Activated CD4-positive, alpha-beta memory T cell treated with anti-CD3 and anti-CD28 coated beads for 36 hours (primary cell): ENCODE data around the gene ALPK3. TPM values are rescaled to one million over a fixed set of nuclear protein-coding genes. Genes with fewer than 3 reads are reported as not detected.

Source experiments
- CTCF ChIA-PET: fragments of 350-600 bp; sonication (Branson Sonifier 250); formaldehyde crosslinking; loops from one replicate; lab custom pipeline; 2021; ENCODE audit warnings: antibody characterized with exemption, inconsistent platforms; lab: Charles Lee
- POLR2A ChIA-PET: fragments of 350-600 bp; sonication (Branson Sonifier 250); formaldehyde crosslinking; loops from one replicate; lab custom pipeline; 2021; ENCODE audit warnings: antibody characterized with exemption; lab: Charles Lee
- DNase-seq: peaks from one replicate; pipeline ENCODE4 v3.0.0-alpha.2; 2020
- H3K27ac Mint-ChIP-seq: one replicate; pipeline ENCODE4 v1.8.0; 2021; ENCODE audit warnings: mixed read lengths
- H3K27me3 Mint-ChIP-seq: one replicate; pipeline ENCODE4 v1.8.0; 2021; ENCODE audit warnings: mixed read lengths
- H3K36me3 Mint-ChIP-seq: one replicate; pipeline ENCODE4 v1.8.0; 2021; ENCODE audit warnings: mixed read lengths
- H3K4me1 Mint-ChIP-seq: one replicate; pipeline ENCODE4 v1.8.0; 2021; ENCODE audit warnings: low read depth, mixed read lengths
- H3K4me3 Mint-ChIP-seq: one replicate; pipeline ENCODE4 v1.8.0; 2021; ENCODE audit warnings: mild to moderate bottlenecking, mixed read lengths
- H3K9me3 Mint-ChIP-seq: one replicate; pipeline ENCODE4 v1.8.0; 2021; ENCODE audit warnings: mixed read lengths
- intact Hi-C: fragments of 100-400 bp; cut with micrococcal nuclease; formaldehyde crosslinking; loops from one replicate; pipeline ENCODE4 v1.15.1; 2023
- total RNA-seq, 2 experiments: library from RNA; stranded (reverse); gene quantifications; one replicate each; pipeline ENCODE4 v1.2.3, GENCODE V29; 2021

The ALPK3 gene
- total RNA-seq, 2 experiments from 2014 or later, result 0.10 to 0.12 TPM

- Mint-ChIP-seq H3K9me3 (no peaks in the 10 kb centered on the region), H3K27me3 (no peaks in the 10 kb centered on the region), H3K27ac (no peak overlapping the region), H3K36me3 (no peaks in the 10 kb centered on the region), H3K4me3 (no peak overlapping the region), H3K4me1 (no peaks in the 10 kb centered on the region)
- intact Hi-C loops, result no loop called here
- CTCF ChIA-PET, result no interaction called here
- POLR2A ChIA-PET, result no interaction called here
- no peak for DNase-seq
These were observed 11.1 kb downstream of the ALPK3 start for GRCh38 chr15:84828086-84828908.

DNA sequence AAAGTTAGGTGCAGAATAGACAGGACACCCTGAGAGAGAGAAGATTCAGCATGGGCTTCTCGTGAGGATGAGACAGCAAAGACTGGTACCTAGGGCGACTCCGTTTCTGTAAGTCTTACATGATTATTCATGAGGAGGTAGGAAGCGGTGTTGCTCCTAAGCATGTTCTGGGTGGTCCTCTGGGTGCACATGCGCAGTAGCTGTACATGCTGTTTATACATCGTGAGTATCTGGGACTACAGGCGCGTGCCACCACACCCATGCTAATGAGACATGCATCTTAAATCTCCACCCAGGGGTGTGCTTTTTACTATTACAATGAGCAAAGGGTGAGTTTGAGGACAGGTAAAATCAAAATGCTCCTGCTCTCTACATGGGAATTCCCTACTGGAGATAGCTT lies 12.3 kb downstream of the ALPK3 start:
- Mint-ChIP-seq H3K27ac (no peak overlapping the region), H3K27me3 (no peaks in the 10 kb centered on the region), H3K36me3 (no peaks in the 10 kb centered on the region), H3K9me3 (no peaks in the 10 kb centered on the region), H3K4me3 (no peak overlapping the region), H3K4me1 (no peaks in the 10 kb centered on the region)
- POLR2A ChIA-PET, result no interaction called here
- CTCF ChIA-PET, result no interaction called here
- intact Hi-C loops, result no loop called here
- no peak for DNase-seq

- ChIA-PET POLR2A (no interaction called here), CTCF (no interaction called here)
- Mint-ChIP-seq H3K27me3 (no peaks in the 10 kb centered on the region), H3K4me1 (no peaks in the 10 kb centered on the region), H3K27ac (no peak overlapping the region), H3K4me3 (no peak overlapping the region), H3K9me3 (no peaks in the 10 kb centered on the region), H3K36me3 (no peaks in the 10 kb centered on the region)
- no peak for DNase-seq
- intact Hi-C loops, result no loop called here
These were observed 12.9 kb downstream of the ALPK3 start for GRCh38 chr15:84830036-84830435.

- Mint-ChIP-seq H3K4me3 (no peak overlapping the region), H3K9me3 (no peaks in the 10 kb centered on the region), H3K27me3 (no peaks in the 10 kb centered on the region), H3K4me1 (no peaks in the 10 kb centered on the region), H3K27ac (no peak overlapping the region), H3K36me3 (no peaks in the 10 kb centered on the region)
- intact Hi-C loops, result no loop called here
- ChIA-PET CTCF (no interaction called here), POLR2A (no interaction called here)
- no peak for DNase-seq
These were observed 13.9 kb downstream of the ALPK3 start for GRCh38 chr15:84831028-84831427.

DNA sequence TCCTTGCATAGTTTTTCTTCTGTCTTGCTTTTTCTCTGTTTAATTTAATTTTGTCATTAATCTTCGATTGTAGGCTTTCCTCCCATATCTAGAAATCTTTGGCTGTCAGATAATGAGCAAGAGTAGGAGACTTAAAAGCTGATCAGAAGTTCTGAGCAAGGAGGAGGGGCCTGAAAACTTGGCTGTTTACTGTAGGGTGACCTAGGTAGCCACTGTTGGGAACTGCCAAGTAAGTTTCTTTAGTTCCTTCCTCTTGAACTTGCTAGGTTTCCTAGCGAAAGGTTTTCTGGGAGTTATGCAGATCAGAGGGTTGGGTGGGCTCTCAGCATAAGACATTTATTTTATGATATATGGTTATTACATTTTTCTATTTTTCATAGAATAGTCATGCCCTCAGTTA lies 14.5 kb downstream of the ALPK3 start:
- Mint-ChIP-seq H3K4me1 (no peaks in the 10 kb centered on the region), H3K27me3 (no peaks in the 10 kb centered on the region), H3K27ac (no peak overlapping the region), H3K36me3 (no peaks in the 10 kb centered on the region), H3K9me3 (no peaks in the 10 kb centered on the region), H3K4me3 (no peak overlapping the region)
- no peak for DNase-seq
- POLR2A ChIA-PET, result no interaction called here
- CTCF ChIA-PET, result no interaction called here
- intact Hi-C loops, result no loop called here

DNA sequence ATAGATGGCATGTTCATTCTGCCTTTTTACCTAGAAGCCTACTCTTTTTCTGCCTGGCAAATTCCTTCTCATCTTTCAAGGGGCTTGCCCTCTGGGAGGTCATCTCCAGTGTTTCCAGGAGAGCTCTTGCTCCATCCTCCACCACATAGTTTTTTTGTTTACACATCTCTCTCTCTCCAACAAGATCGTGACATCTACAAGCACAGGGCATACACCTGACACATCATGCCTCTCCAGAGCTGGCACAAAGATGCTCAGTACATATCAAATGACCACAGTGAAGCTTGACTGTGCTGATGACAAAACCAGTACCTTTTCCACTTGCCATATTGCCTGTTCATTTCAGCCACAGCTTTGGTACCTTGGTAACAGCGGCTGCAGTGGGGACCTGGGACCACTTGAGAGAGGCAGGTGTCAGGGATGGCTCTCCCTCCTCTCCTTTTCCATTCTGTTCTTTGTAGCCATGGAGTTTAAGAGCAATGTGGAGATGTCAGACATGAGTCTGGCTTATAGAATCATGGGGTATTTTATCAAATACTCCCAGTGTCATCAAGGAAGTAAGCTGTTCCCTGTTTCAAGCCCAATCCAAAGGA lies 15.4 kb downstream of the ALPK3 start:
- Mint-ChIP-seq H3K4me3 (no peak overlapping the region), H3K4me1 (no peaks in the 10 kb centered on the region), H3K36me3 (no peaks in the 10 kb centered on the region), H3K27ac (no peak overlapping the region), H3K9me3 (no peaks in the 10 kb centered on the region), H3K27me3 (no peaks in the 10 kb centered on the region)
- intact Hi-C loops, result no loop called here
- ChIA-PET CTCF (interaction anchor here (1.0 kb wide), 1 partner anchor 12 kb away, joined by 5 read pairs; no protein-coding TSS in a partner anchor), POLR2A (no interaction called here)
- DNase-seq, result no peak

- H3K4me3 Mint-ChIP-seq, result no peak overlapping the region
- no peaks in the 10 kb centered on the region for H3K4me1 Mint-ChIP-seq
- DNase-seq, result no peak
- no peaks in the 10 kb centered on the region for H3K9me3 Mint-ChIP-seq
- POLR2A ChIA-PET, result no interaction called here
- intact Hi-C loops, result no loop called here
- no peaks in the 10 kb centered on the region for H3K36me3 Mint-ChIP-seq
- CTCF ChIA-PET, result interaction anchor here (0.9 to 1.6 kb wide), 5 partner anchors 11 to 45 kb away, joined by 3 read pairs; no protein-coding TSS in a partner anchor
- no peaks in the 10 kb centered on the region for H3K27me3 Mint-ChIP-seq
- H3K27ac Mint-ChIP-seq, result no peak overlapping the region
These were observed 16.5 kb downstream of the ALPK3 start for GRCh38 chr15:84833447-84834228.

- CTCF ChIA-PET, result interaction anchor here (0.9 to 1.6 kb wide), 5 partner anchors 11 to 44 kb away, joined by 3 read pairs; no protein-coding TSS in a partner anchor
- Mint-ChIP-seq H3K36me3 (no peaks in the 10 kb centered on the region), H3K4me3 (no peak overlapping the region), H3K27ac (no peak overlapping the region), H3K9me3 (no peaks in the 10 kb centered on the region), H3K27me3 (no peaks in the 10 kb centered on the region), H3K4me1 (no peaks in the 10 kb centered on the region)
- intact Hi-C loops, result no loop called here
- POLR2A ChIA-PET, result no interaction called here
- DNase-seq, result no peak
These were observed 17.2 kb downstream of the ALPK3 start for GRCh38 chr15:84834229-84834955.

- no peak for DNase-seq
- no peaks in the 10 kb centered on the region for H3K4me1 Mint-ChIP-seq
- H3K27ac Mint-ChIP-seq, result no peak overlapping the region
- intact Hi-C loops, result no loop called here
- H3K9me3 Mint-ChIP-seq, result no peaks in the 10 kb centered on the region
- no peaks in the 10 kb centered on the region for H3K27me3 Mint-ChIP-seq
- ChIA-PET CTCF (interaction anchor here (1.1 to 1.5 kb wide), 2 partner anchors 11 to 43 kb away, joined by 3 read pairs; no protein-coding TSS in a partner anchor), POLR2A (interaction anchor here (0.6 kb wide), 1 partner anchor 15 kb away, joined by 4 read pairs; no protein-coding TSS in a partner anchor)
- no peaks in the 10 kb centered on the region for H3K36me3 Mint-ChIP-seq
- no peak overlapping the region for H3K4me3 Mint-ChIP-seq
These were observed 17.8 kb downstream of the ALPK3 start for GRCh38 chr15:84834969-84835368.

- H3K4me3 Mint-ChIP-seq, result no peak overlapping the region
- ChIA-PET CTCF (interaction anchor here (0.6 kb wide), 1 partner anchor 24 kb away, joined by 4 read pairs; no protein-coding TSS in a partner anchor), POLR2A (interaction anchor here (0.6 kb wide), 1 partner anchor 14 kb away, joined by 4 read pairs; no protein-coding TSS in a partner anchor)
- no peaks in the 10 kb centered on the region for H3K27me3 Mint-ChIP-seq
- intact Hi-C loops, result no loop called here
- H3K27ac Mint-ChIP-seq, result no peak overlapping the region
- H3K9me3 Mint-ChIP-seq, result no peaks in the 10 kb centered on the region
- H3K36me3 Mint-ChIP-seq, result no peaks in the 10 kb centered on the region
- no peaks in the 10 kb centered on the region for H3K4me1 Mint-ChIP-seq
- DNase-seq, result no peak
These were observed 18.6 kb downstream of the ALPK3 start for GRCh38 chr15:84835661-84836337.

GRCh38 chr15:84836844-84837243 lies 19.7 kb downstream of the ALPK3 start:
- no peaks in the 10 kb centered on the region for H3K36me3 Mint-ChIP-seq
- H3K9me3 Mint-ChIP-seq, result no peaks in the 10 kb centered on the region
- intact Hi-C loops, result no loop called here
- H3K4me1 Mint-ChIP-seq, result no peaks in the 10 kb centered on the region
- no peak overlapping the region for H3K4me3 Mint-ChIP-seq
- ChIA-PET CTCF (interaction anchor here (0.5 kb wide), 1 partner anchor 273 kb away, joined by 3 read pairs; no protein-coding TSS in a partner anchor), POLR2A (no interaction called here)
- no peak overlapping the region for H3K27ac Mint-ChIP-seq
- DNase-seq, result no peak
- H3K27me3 Mint-ChIP-seq, result peaks cover 3% of the 10 kb centered on the region
